GM23338 (cell line): Measurements from ENCODE around the gene FLT3. TPM values are rescaled to one million over a fixed set of nuclear protein-coding genes. Genes with fewer than 3 reads are reported as not detected.

ENCODE experiments used
- ATAC-seq: fragments of 200-7000 bp; cut with Tn5 transposase; 3 replicates; pipeline ENCODE4 v1.9.1; 2020
- DNase-seq: peaks from one replicate; pipeline ENCODE4 v3.0.0-alpha.2; 2015; ENCODE audit warnings: low spot score
- H2AFZ ChIP-seq: fragments of 200-600 bp; sonication (generic); 2 replicates; pipeline ENCODE4 v1.8.0; 2016; ENCODE audit warnings: antibody characterized with exemption, mild to moderate bottlenecking, moderate library complexity
- H3F3A ChIP-seq: fragments of 200-600 bp; sonication (generic); replicated peaks from 2 replicates; pipeline ENCODE4 v1.8.0; 2017; ENCODE audit warnings: antibody characterized with exemption, mixed run types, low read depth
- H3K27ac ChIP-seq: fragments of 200-600 bp; sonication (generic); 2 replicates; pipeline ENCODE4 v1.6.1; 2016; ENCODE audit warnings: low read depth
- H3K27me3 ChIP-seq: fragments of 200-600 bp; sonication (generic); 2 replicates; pipeline ENCODE4 v1.8.0; 2016; ENCODE audit warnings: mild to moderate bottlenecking, mixed run types, moderate library complexity; ENCODE audit not compliant: insufficient read depth
- H3K36me3 ChIP-seq: fragments of 200-600 bp; sonication (generic); 2 replicates; pipeline ENCODE4 v1.8.0; 2016; ENCODE audit warnings: mild to moderate bottlenecking; ENCODE audit not compliant: insufficient read depth
- H3K4me1 ChIP-seq: fragments of 200-600 bp; sonication (generic); 2 replicates; pipeline ENCODE4 v1.8.0; 2016; ENCODE audit warnings: mild to moderate bottlenecking, moderate library complexity; ENCODE audit not compliant: insufficient read depth
- H3K4me2 ChIP-seq: fragments of 200-600 bp; sonication (generic); 2 replicates; pipeline ENCODE4 v1.7.1; 2017; ENCODE audit warnings: mixed run types
- H3K4me3 ChIP-seq: fragments of 200-600 bp; sonication (generic); 2 replicates; pipeline ENCODE4 v1.6.1; 2016; ENCODE audit warnings: mixed run types
- H3K79me2 ChIP-seq: fragments of 200-600 bp; sonication (generic); replicated peaks from 2 replicates; pipeline ENCODE4 v1.8.0; 2017; ENCODE audit warnings: mild to moderate bottlenecking; ENCODE audit not compliant: insufficient read depth
- H3K9me2 ChIP-seq: fragments of 200-600 bp; sonication (generic); 2 replicates; pipeline ENCODE4 v1.8.0; 2017; ENCODE audit not compliant: insufficient read depth
- H4K20me1 ChIP-seq: fragments of 200-600 bp; sonication (generic); replicated peaks from 2 replicates; pipeline ENCODE4 v1.8.0; 2017; ENCODE audit warnings: mild to moderate bottlenecking; ENCODE audit not compliant: insufficient read depth
- H3K27ac Mint-ChIP-seq: 2 replicates; pipeline ENCODE4 v1.8.0; 2020; ENCODE audit warnings: inconsistent platforms, mild to moderate bottlenecking, moderate library complexity, mixed read lengths
- H3K27me3 Mint-ChIP-seq: 3 replicates; pipeline ENCODE4 v1.8.0; 2022; ENCODE audit warnings: low read depth, mild to moderate bottlenecking, moderate library complexity, mixed read lengths, inconsistent platforms; ENCODE audit not compliant: insufficient read depth, poor library complexity
- H3K36me3 Mint-ChIP-seq: 3 replicates; pipeline ENCODE4 v1.8.0; 2021; ENCODE audit warnings: low read depth, mild to moderate bottlenecking, inconsistent platforms, moderate library complexity, mixed read lengths
- H3K4me1 Mint-ChIP-seq: 3 replicates; pipeline ENCODE4 v1.8.0; 2020; ENCODE audit warnings: mild to moderate bottlenecking, inconsistent platforms, mixed read lengths
- H3K4me3 Mint-ChIP-seq: 3 replicates; pipeline ENCODE4 v1.8.0; 2021; ENCODE audit warnings: moderate library complexity, mild to moderate bottlenecking, inconsistent platforms, mixed read lengths
- H3K9me3 Mint-ChIP-seq: 3 replicates; pipeline ENCODE4 v1.8.0; 2020; ENCODE audit warnings: moderate library complexity, mild to moderate bottlenecking, inconsistent platforms, mixed read lengths
- CREB1 ChIP-seq: fragments of 250-450 bp; sonication (Bioruptor Pico); IDR thresholded peaks from 2 replicates; pipeline ENCODE4 v1.5.0; 2020; ENCODE audit warnings: low read depth, mild to moderate bottlenecking, moderate library complexity
- CTCF ChIP-seq, 2 experiments: fragments of 200-600 bp in 1 of 2; sonication (generic) in 1 of 2; conservative IDR thresholded peaks; 2 replicates each; pipeline versions ENCODE4 v1.5.1 to v1.6.1; 2016 to 2017; ENCODE audit warnings: antibody characterized with exemption in 2 of 2, low read depth in 2 of 2, mild to moderate bottlenecking in 2 of 2, moderate library complexity in 1 of 2
- EZH2 ChIP-seq: fragments of 200-600 bp; sonication (generic); IDR thresholded peaks from one replicate; pipeline ENCODE4 v1.8.0; 2017; ENCODE audit warnings: antibody characterized with exemption, mild to moderate bottlenecking, low read depth; ENCODE audit not compliant: unreplicated experiment
- JUNB ChIP-seq: IDR thresholded peaks from one replicate; pipeline ENCODE4 v1.6.1; 2016; ENCODE audit warnings: antibody characterized with exemption; ENCODE audit not compliant: unreplicated experiment
- POLR2AphosphoS5 ChIP-seq: IDR thresholded peaks from 2 replicates; pipeline ENCODE4 v1.6.1; 2016; ENCODE audit warnings: antibody characterized with exemption, low read depth
- ZNF331 ChIP-seq: fragments of 250-450 bp; sonication (Bioruptor Pico); IDR thresholded peaks from 2 replicates; pipeline ENCODE4 v1.5.0; 2020; ENCODE audit warnings: low read depth, mild to moderate bottlenecking, moderate library complexity
- ZNF462 ChIP-seq: fragments of 250-450 bp; sonication (Bioruptor Pico); IDR thresholded peaks from 2 replicates; pipeline ENCODE4 v1.5.0; 2020; ENCODE audit warnings: mild to moderate bottlenecking, moderate library complexity
- polyA plus RNA-seq: library from polyadenylated mRNA; unstranded; fragments of >200 nt; fragmentation: Nextera tagmentation; extraction: Ambion mirVana; gene quantifications from 2 replicates; pipeline ENCODE4 v1.2.1, GENCODE V29; 2016
- total RNA-seq: library from RNA; depleted of rRNA; stranded (reverse); fragments of >200 nt; shearing (Covaris generic); gene quantifications from 2 replicates; pipeline ENCODE4 v1.2.3, GENCODE V29; 2014

Gene FLT3
- total and polyA plus RNA-seq, 2 experiments from 2014 or later: 0.17 to 0.44 TPM

- TF ChIP-seq ZNF462 (no peak), ZNF331 (CRISPR knock-in tag) (no peak)
Observed at GRCh38 chr13:28043224-28043623, 57.2 kb downstream of the FLT3 start (continued).

- Histone ChIP-seq H2AFZ (no peak overlapping the region), H3K9me2 (no peaks in the 10 kb centered on the region; the same call in 1 of the 2 replicates), H3K4me2 (no peak overlapping the region), H3K36me3 (no peaks in the 10 kb centered on the region), H3K4me1 (no peaks in the 10 kb centered on the region), H3F3A (no peaks in the 10 kb centered on the region), H3K79me2 (no peaks in the 10 kb centered on the region), H3K27ac (no peak overlapping the region), H4K20me1 (no peaks in the 10 kb centered on the region), H3K4me3 (no peak overlapping the region), H3K27me3 (no peaks in the 10 kb centered on the region)
- no peaks in the 10 kb centered on the region for H3K4me1 Mint-ChIP-seq
- H3K9me3 Mint-ChIP-seq: peaks cover 6% of the 10 kb centered on the region
- peaks cover 5% of the 10 kb centered on the region for H3K27me3 Mint-ChIP-seq
- TF ChIP-seq CREB1 (CRISPR knock-in tag) (no peak), JUNB (no peak), POLR2AphosphoS5 (no peak), EZH2 (no peak), CTCF (conservative IDR thresholded peaks at IDR 0.05; ENCODE audit: low read depth in 2 of 2) (no peak)
- DNase-seq (no peak), ATAC-seq (no peak)
- H3K27ac Mint-ChIP-seq: no peak overlapping the region
- H3K4me3 Mint-ChIP-seq: no peak overlapping the region
- H3K36me3 Mint-ChIP-seq: peaks cover 2% of the 10 kb centered on the region; the same call in 1 of the 3 replicates
Observed at GRCh38 chr13:28041501-28041900, 58.9 kb downstream of the FLT3 start.
